Esophagus squamous epithelium (tissue), 4 donors: ENCODE data around the gene SH2D6.

Experiments
- CTCF ChIP-seq, 6 experiments: fragments of 450-650 bp in 4 of 6; fragments of 200-600 bp in 2 of 6; sonication (generic) in 2 of 6; IDR thresholded peaks; one replicate each; pipeline ENCODE4 v1.5.1; 2016 to 2019; ENCODE audit warnings: antibody characterized with exemption in 6 of 6, mild to moderate bottlenecking in 4 of 6, moderate library complexity in 4 of 6
- POLR2A ChIP-seq, 4 donors: fragments of 450-650 bp; IDR thresholded peaks; one replicate each; pipeline ENCODE4 v1.6.1; 2017; ENCODE audit warnings: antibody characterized with exemption in 4 of 4, mild to moderate bottlenecking in 4 of 4, moderate library complexity in 3 of 4

- TF ChIP-seq CTCF (IDR thresholded peaks at IDR 0.05) = no peak
- no peak for TF ChIP-seq POLR2A (IDR thresholded peaks at IDR 0.05)
These were observed 20.6 kb upstream of the SH2D6 start for GRCh38 chr2:85397925-85398331.
